Uterus (tissue), 4 donors: Measurements from ENCODE around the gene KRTAP13-1. TPM values are rescaled to one million over a fixed set of nuclear protein-coding genes. Genes with fewer than 3 reads are reported as not detected.

Source experiments
- DNase-seq, 2 donors: peaks; one replicate each; pipeline ENCODE4 v3.0.0-alpha.2; 2019 to 2020
- H3K27ac ChIP-seq, 2 donors: fragments of 200-600 bp; sonication (generic); 1 replicate in 1 of 2; 2 replicates in 1 of 2; pipeline ENCODE4 v1.5.1; 2016 to 2018
- H3K27me3 ChIP-seq, 2 donors: fragments of 200-600 bp; sonication (generic); one replicate each; pipeline ENCODE4 v1.5.1; 2018 to 2019; ENCODE audit warnings: control low read depth in 1 of 2
- H3K36me3 ChIP-seq, 2 donors: fragments of 200-600 bp; sonication (generic); one replicate each; pipeline ENCODE4 v1.5.1; 2019; ENCODE audit warnings: control low read depth in 1 of 2
- H3K4me1 ChIP-seq, 2 donors: fragments of 200-600 bp; sonication (generic); one replicate each; pipeline ENCODE4 v1.5.1; 2018 to 2019; ENCODE audit warnings: control low read depth in 1 of 2
- H3K4me3 ChIP-seq, 2 donors: fragments of 200-600 bp; sonication (generic); 1 replicate in 1 of 2; 2 replicates in 1 of 2; pipeline ENCODE4 v1.5.1; 2018 to 2019; ENCODE audit warnings: mild to moderate bottlenecking in 1 of 2
- H3K9me3 ChIP-seq, 2 donors: fragments of 200-600 bp; sonication (generic); one replicate each; pipeline ENCODE4 v1.5.1; 2019; ENCODE audit warnings: control low read depth in 1 of 2
- CTCF ChIP-seq, 4 experiments: fragments of 200-600 bp in 2 of 4; fragments of 450-650 bp in 2 of 4; sonication (generic) in 2 of 4; IDR thresholded peaks; one replicate each; pipeline ENCODE4 v1.5.1; 2016 to 2019; ENCODE audit warnings: antibody characterized with exemption in 4 of 4, mild to moderate bottlenecking in 2 of 4, moderate library complexity in 1 of 4
- POLR2A ChIP-seq, 2 donors: fragments of 450-650 bp; IDR thresholded peaks; one replicate each; pipeline ENCODE4 v1.6.1; 2016; ENCODE audit warnings: antibody characterized with exemption in 2 of 2, mild to moderate bottlenecking in 1 of 2, moderate library complexity in 1 of 2
- intact Hi-C: fragments of 100-400 bp; cut with DNase I; formaldehyde crosslinking; loops from one replicate; pipeline ENCODE4 v1.15.1; 2023; ENCODE audit warnings: low total_unique reads
- total RNA-seq, 4 donors: library from RNA; depleted of rRNA in 3 of 4; stranded (reverse); fragments of >200 nt in 3 of 4; gene quantifications; one replicate each; pipeline versions ENCODE4 v1.1.0 to v1.2.4, GENCODE V29; 2014 to 2023
- donor health status: DM: yes; HTN: yes; CAD: no.

Gene KRTAP13-1
- total RNA-seq, 4 donors from 2014 or later, result not detected

DNA sequence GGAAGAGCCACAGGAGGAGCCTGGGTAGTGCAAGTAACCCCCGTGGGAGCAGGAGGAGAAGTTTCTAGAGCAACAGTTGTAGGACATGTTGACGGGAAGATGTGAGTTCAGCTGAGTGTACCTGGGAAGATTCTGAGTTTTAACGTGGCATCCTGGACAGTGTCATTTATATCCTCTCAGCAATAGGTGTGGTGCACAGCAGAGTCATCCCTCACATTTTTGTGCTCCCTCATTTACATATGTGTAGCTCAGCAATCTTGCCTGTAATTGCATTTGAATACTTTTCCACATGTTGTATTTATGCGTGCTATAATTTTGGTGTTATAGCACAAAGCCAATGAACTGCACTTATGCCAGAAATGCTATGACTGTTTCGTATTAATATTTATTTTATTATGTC is 30.0 kb downstream of the KRTAP13-1 start, which contains the start of gene KRTAP13-3:
TSS of gene KRTAP13-3 (minus strand) at position 101 of the 400 bp plus-strand sequence. CDS start at position 87, 14 bp downstream.
- H3K9me3 ChIP-seq, result no peaks in the 10 kb centered on the region
- H3K27me3 ChIP-seq, result no peaks in the 10 kb centered on the region
- no peak for TF ChIP-seq POLR2A (IDR thresholded peaks at IDR 0.05)
- no peak for TF ChIP-seq CTCF (IDR thresholded peaks at IDR 0.05)
- no peak within 1 kb of the TSS for H3K4me3 ChIP-seq
- no peaks in the 10 kb centered on the region for H3K4me1 ChIP-seq
- H3K36me3 ChIP-seq, result no peaks in the 10 kb centered on the region
- intact Hi-C loops, result no loop called here
- no peak within 1 kb of the TSS for H3K27ac ChIP-seq
- no peak for DNase-seq

- Histone ChIP-seq H3K36me3 (no peaks in the 10 kb centered on the region), H3K9me3 (no peaks in the 10 kb centered on the region), H3K27me3 (no peaks in the 10 kb centered on the region), H3K4me1 (no peaks in the 10 kb centered on the region), H3K27ac (no peak overlapping the region), H3K4me3 (no peak overlapping the region)
- intact Hi-C loops, result no loop called here
- no peak for DNase-seq
- TF ChIP-seq CTCF (IDR thresholded peaks at IDR 0.05), result no peak
- TF ChIP-seq POLR2A (IDR thresholded peaks at IDR 0.05), result no peak
Measured at GRCh38 chr21:30426731-30427130, 30.9 kb downstream of the KRTAP13-1 start.

DNA sequence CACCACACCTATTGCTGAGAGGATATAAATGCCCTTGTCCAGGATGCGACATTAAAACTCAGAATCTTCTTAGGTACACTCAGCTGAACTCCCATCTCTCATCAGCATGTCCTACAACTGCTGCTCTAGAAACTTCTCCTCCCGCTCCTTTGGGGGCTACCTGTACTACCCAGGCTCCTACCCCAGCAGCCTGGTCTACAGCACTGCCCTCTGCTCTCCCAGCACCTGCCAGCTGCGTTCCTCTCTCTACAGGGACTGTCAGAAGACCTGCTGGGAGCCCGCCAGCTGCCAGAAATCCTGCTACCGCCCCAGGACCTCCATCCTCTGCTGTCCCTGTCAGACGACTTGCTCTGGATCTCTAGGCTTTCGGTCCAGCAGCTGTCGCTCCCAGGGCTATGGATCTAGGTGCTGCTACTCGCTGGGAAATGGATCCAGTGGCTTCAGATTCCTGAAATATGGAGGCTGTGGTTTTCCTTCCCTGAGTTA is 34.4 kb downstream of the KRTAP13-1 start, which contains the start of gene KRTAP13-4:
TSS of gene KRTAP13-4 (plus strand) at position 51 of the 486 bp plus-strand sequence. CDS start at position 107, 56 bp downstream.
- intact Hi-C loops, result no loop called here
- TF ChIP-seq POLR2A (IDR thresholded peaks at IDR 0.05) (no peak), CTCF (IDR thresholded peaks at IDR 0.05) (no peak)
- Histone ChIP-seq H3K4me1 (no peaks in the 10 kb centered on the region), H3K9me3 (no peaks in the 10 kb centered on the region), H3K36me3 (no peaks in the 10 kb centered on the region), H3K27ac (no peak within 1 kb of the TSS), H3K27me3 (no peaks in the 10 kb centered on the region), H3K4me3 (no peak within 1 kb of the TSS)
- DNase-seq, result no peak

DNA sequence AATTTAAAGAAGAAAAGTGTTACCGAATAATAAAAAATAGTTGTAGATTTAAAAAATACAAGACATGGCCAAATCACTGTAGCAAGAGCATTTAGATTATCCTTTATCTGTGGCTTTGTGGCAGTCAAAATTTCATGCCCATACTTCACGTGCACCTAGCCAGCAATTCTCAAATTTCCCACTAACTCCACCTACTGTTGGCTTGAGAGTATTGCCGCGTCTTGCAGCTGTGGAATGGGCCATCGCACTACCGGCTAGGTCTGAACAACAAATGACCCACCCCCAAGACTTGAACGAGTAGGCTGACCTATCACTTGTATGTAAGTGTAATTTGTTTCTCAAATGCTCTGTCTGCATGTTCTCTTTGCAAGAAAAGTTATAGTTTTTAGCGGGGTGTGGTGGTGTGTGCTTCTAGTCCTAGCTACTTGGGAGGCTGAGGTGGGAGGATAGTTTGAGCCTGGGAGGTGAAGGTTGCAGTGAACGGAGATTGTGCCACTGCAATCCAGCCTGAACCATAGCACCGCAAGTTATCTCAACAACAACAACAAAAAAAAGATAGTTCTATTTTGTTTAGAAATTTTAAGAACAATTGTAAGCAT is 38.3 kb downstream of the KRTAP13-1 start:
- no peaks in the 10 kb centered on the region for H3K36me3 ChIP-seq
- no peaks in the 10 kb centered on the region for H3K9me3 ChIP-seq
- H3K4me1 ChIP-seq, result no peaks in the 10 kb centered on the region
- TF ChIP-seq POLR2A (IDR thresholded peaks at IDR 0.05) (no peak), CTCF (IDR thresholded peaks at IDR 0.05) (no peak)
- H3K27ac ChIP-seq, result no peak overlapping the region
- H3K4me3 ChIP-seq, result no peak overlapping the region
- DNase-seq, result no peak
- intact Hi-C loops, result no loop called here
- H3K27me3 ChIP-seq, result no peaks in the 10 kb centered on the region

DNA sequence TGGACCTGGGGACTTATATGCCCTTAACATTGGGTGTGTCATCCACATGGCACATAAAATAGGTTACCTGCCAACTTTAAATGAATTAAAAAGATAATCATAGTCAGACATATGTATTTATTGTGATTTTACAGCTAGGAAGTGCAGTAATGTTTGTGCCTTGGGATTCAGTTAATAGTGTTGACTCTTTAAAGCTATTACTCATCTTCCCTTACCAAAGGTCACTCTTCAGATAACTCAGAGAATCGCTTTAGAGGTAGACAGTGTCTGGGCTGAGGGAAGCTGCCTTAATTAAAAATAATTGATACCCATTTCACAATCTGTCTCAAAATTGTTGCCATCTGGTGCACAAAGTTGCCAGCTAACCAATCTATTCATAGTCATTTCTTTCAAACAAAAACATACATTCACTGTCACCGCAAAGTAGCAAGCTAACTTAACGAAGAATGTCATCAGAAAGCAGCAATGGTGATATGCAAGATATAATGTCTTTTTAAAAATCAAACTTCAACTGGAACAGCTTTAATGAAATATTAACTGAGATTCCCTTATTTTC is 41.3 kb downstream of the KRTAP13-1 start:
- intact Hi-C loops, result no loop called here
- H3K27ac ChIP-seq, result no peak overlapping the region
- H3K4me3 ChIP-seq, result no peak overlapping the region
- no peak for TF ChIP-seq POLR2A (IDR thresholded peaks at IDR 0.05)
- TF ChIP-seq CTCF (IDR thresholded peaks at IDR 0.05), result no peak
- H3K27me3 ChIP-seq, result no peaks in the 10 kb centered on the region
- H3K36me3 ChIP-seq, result no peaks in the 10 kb centered on the region
- DNase-seq, result no peak
- no peaks in the 10 kb centered on the region for H3K9me3 ChIP-seq
- no peaks in the 10 kb centered on the region for H3K4me1 ChIP-seq
